ENCODE data around the gene SLC13A4.

Gene SLC13A4

GRCh38 chr7:135666156-135666555 is 61.8 kb downstream of the SLC13A4 start:
- Histone ChIP-seq H3K9me3 (no peaks in the 10 kb centered on the region), H3K4me3 (ENCODE audit: low read depth in 1 of 2, low read length in 1 of 2) (no peak overlapping the region), H3K27me3 (no peaks in the 10 kb centered on the region), H3K36me3 (no peaks in the 10 kb centered on the region), H3K4me1 (ENCODE audit: control insufficient read depth in 1 of 2, insufficient read depth in 1 of 2, low read depth in 1 of 2, low read length in 1 of 2) (peaks cover 27% of the 10 kb centered on the region in 2 experiments), H3K27ac (peak overlapping the region; percentile 20)
- TF ChIP-seq CTCF (IDR thresholded peaks at IDR 0.05), result no peak

DNA sequence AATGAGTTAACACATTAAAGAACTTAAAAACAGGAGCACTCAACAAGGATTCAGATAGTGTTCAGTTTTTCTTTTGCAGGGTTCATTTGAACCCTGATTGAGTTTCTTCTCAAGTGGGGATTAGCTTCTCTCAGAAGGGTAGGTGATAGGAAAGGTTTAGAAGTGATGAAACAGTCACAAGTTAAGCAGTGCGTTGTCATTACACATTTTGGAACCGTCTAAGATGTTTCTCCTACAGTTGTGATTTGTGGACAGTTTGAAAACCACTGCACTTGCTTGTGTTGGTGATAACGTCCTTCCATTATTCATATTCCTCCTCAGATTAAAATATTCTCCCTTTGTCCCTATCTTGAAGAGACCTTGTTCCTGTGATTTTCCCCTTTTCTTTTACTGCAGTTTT is 62.9 kb downstream of the SLC13A4 start:
- H3K27me3 ChIP-seq, result no peaks in the 10 kb centered on the region
- H3K9me3 ChIP-seq, result no peaks in the 10 kb centered on the region
- peaks cover 27 to 28% of the 10 kb centered on the region in 2 experiments for H3K4me1 ChIP-seq (ENCODE audit: control insufficient read depth in 1 of 2, insufficient read depth in 1 of 2, low read depth in 1 of 2, low read length in 1 of 2)
- no peaks in the 10 kb centered on the region for H3K36me3 ChIP-seq
- no peak overlapping the region for H3K27ac ChIP-seq
- TF ChIP-seq CTCF (IDR thresholded peaks at IDR 0.05), result no peak
- no peak overlapping the region for H3K4me3 ChIP-seq (ENCODE audit: low read depth in 1 of 2, low read length in 1 of 2)

DNA sequence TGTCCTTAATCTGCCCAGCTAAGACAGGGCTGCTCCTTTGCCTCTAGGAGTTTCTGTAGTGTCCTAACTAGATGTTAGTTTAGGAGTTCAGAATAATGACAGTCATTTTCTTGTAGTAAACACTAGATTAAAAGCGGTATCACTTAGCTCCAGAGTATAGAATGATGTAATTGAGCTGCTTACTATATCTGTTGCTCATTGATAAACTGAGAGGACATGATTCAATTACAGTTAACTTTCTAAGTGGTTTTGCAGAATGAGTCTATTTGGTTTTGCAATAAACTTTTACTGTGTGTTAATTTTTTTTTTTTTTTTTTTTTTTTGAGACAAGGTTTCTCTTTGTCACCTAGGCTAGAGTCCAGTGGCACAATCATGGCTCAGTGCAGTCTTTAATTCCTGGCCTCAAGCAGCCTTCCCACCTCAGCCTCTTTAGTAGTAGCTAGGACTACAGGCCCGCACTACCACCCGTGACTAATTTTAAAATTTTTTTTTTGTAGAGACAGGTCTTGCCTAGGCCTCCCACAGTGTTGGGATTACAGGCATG is 63.9 kb downstream of the SLC13A4 start:
- H3K36me3 ChIP-seq, result no peaks in the 10 kb centered on the region
- H3K4me3 ChIP-seq (ENCODE audit: low read depth in 1 of 2, low read length in 1 of 2), result no peak overlapping the region
- H3K4me1 ChIP-seq (ENCODE audit: control insufficient read depth in 1 of 2, insufficient read depth in 1 of 2, low read depth in 1 of 2, low read length in 1 of 2), result peaks cover 34 to 35% of the 10 kb centered on the region in 2 experiments
- H3K27ac ChIP-seq, result no peak overlapping the region
- TF ChIP-seq CTCF (IDR thresholded peaks at IDR 0.05), result no peak
- no peaks in the 10 kb centered on the region for H3K9me3 ChIP-seq
- no peaks in the 10 kb centered on the region for H3K27me3 ChIP-seq

GRCh38 chr7:135662373-135663114 is 65.4 kb downstream of the SLC13A4 start, which contains the start of gene STMP1:
STMP1 (plus strand) TSS chr7:135662514.
- Histone ChIP-seq H3K4me3 (ENCODE audit: low read depth in 1 of 2, low read length in 1 of 2) (peak within 1 kb of the TSS; percentile 91 to 97), H3K27ac (peak within 1 kb of the TSS; percentile 77), H3K9me3 (no peaks in the 10 kb centered on the region), H3K36me3 (no peaks in the 10 kb centered on the region), H3K27me3 (no peaks in the 10 kb centered on the region), H3K4me1 (ENCODE audit: control insufficient read depth in 1 of 2, insufficient read depth in 1 of 2, low read depth in 1 of 2, low read length in 1 of 2) (peaks cover 34 to 35% of the 10 kb centered on the region in 2 experiments)
- no peak for TF ChIP-seq CTCF (IDR thresholded peaks at IDR 0.05)

DNA sequence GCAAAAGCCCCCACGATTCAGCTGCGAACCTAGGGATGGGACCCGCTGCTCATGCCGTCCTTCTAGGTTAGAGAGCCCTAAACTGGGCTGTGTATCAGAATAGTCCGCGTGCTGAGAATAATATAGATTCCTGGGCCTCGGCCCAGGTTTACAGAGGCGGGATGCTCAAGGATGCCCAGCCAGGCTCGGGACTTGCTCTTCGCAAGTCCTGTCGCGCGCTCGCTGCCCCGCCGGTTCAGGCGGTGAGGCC is 65.9 kb downstream of the SLC13A4 start:
- Histone ChIP-seq H3K9me3 (no peaks in the 10 kb centered on the region), H3K4me1 (ENCODE audit: control insufficient read depth in 1 of 2, insufficient read depth in 1 of 2, low read depth in 1 of 2, low read length in 1 of 2) (peaks cover 33 to 34% of the 10 kb centered on the region in 2 experiments), H3K27me3 (no peaks in the 10 kb centered on the region), H3K27ac (peak overlapping the region; percentile 77), H3K36me3 (no peaks in the 10 kb centered on the region), H3K4me3 (ENCODE audit: low read depth in 1 of 2, low read length in 1 of 2) (peak overlapping the region; percentile 91 to 97)
- peak; percentile 96 for TF ChIP-seq CTCF (IDR thresholded peaks at IDR 0.05)
